GM11168 (cell line): ENCODE measurements around the gene KIF26B.
"Not testable (repeated sequence)": the region's sequence is repeated elsewhere in the genome, so short reads cannot be mapped to it uniquely, and the experiment has no call there.

Experiments used
- in situ Hi-C: fragments of 300-500 bp; cut with MboI; formaldehyde crosslinking; loops from one replicate; pipeline ENCODE4 v1.12.0; 2022; ENCODE audit warnings: low sequenced_read_pairs; ENCODE audit not compliant: unreplicated experiment

KIF26B gene

GRCh38 chr1:245693941-245694752 is 539.4 kb downstream of the KIF26B start:
- in situ Hi-C loops = no loop called here

- in situ Hi-C loops = no loop called here
Observed at GRCh38 chr1:245694753-245695195, 540.0 kb downstream of the KIF26B start.

- in situ Hi-C loops = no loop called here
Observed at GRCh38 chr1:245695211-245695610, 540.4 kb downstream of the KIF26B start.

GRCh38 chr1:245695701-245696100 is 540.9 kb downstream of the KIF26B start:
- in situ Hi-C loops = not testable (repeated sequence)

- in situ Hi-C loops = no loop called here
Observed at GRCh38 chr1:245698116-245698515, 543.3 kb downstream of the KIF26B start.

- in situ Hi-C loops = no loop called here
Observed at GRCh38 chr1:245698860-245699259, 544.1 kb downstream of the KIF26B start.

- in situ Hi-C loops = no loop called here
Observed at GRCh38 chr1:245700631-245701030, 545.8 kb downstream of the KIF26B start.

- in situ Hi-C loops = no loop called here
Observed at GRCh38 chr1:245701631-245702030, 546.8 kb downstream of the KIF26B start.

- in situ Hi-C loops = no loop called here
Observed at GRCh38 chr1:245702346-245702745, 547.6 kb downstream of the KIF26B start.

GRCh38 chr1:245704341-245704740 is 549.6 kb downstream of the KIF26B start:
- in situ Hi-C loops = no loop called here

GRCh38 chr1:245704765-245705164 is 550.0 kb downstream of the KIF26B start:
- in situ Hi-C loops = no loop called here

GRCh38 chr1:245707941-245708340 is 553.2 kb downstream of the KIF26B start:
- in situ Hi-C loops = no loop called here

GRCh38 chr1:245710961-245711903 is 556.4 kb downstream of the KIF26B start:
- in situ Hi-C loops = no loop called here

GRCh38 chr1:245714027-245714426 is 559.2 kb downstream of the KIF26B start:
- in situ Hi-C loops = not testable (repeated sequence)

GRCh38 chr1:245715291-245715701 is 560.5 kb downstream of the KIF26B start:
- in situ Hi-C loops = no loop called here

- in situ Hi-C loops = no loop called here
Observed at GRCh38 chr1:245715970-245716369, 561.2 kb downstream of the KIF26B start.

GRCh38 chr1:245716561-245716960 is 561.8 kb downstream of the KIF26B start:
- in situ Hi-C loops = no loop called here

- in situ Hi-C loops = no loop called here
Observed at GRCh38 chr1:245717611-245718010, 562.8 kb downstream of the KIF26B start.

- in situ Hi-C loops = no loop called here
Observed at GRCh38 chr1:245718123-245718522, 563.3 kb downstream of the KIF26B start.

GRCh38 chr1:245718951-245719350 is 564.2 kb downstream of the KIF26B start:
- in situ Hi-C loops = no loop called here

- in situ Hi-C loops = no loop called here
Observed at GRCh38 chr1:245721488-245721887, 566.7 kb downstream of the KIF26B start.
